Brain pericyte (primary cell): ENCODE measurements around the gene COL28A1.

Experiments
- DNase-seq: peaks from one replicate; pipeline ENCODE4 v3.0.0-alpha.2; 2012; ENCODE audit warnings: low read depth, low spot score

Gene COL28A1

DNA sequence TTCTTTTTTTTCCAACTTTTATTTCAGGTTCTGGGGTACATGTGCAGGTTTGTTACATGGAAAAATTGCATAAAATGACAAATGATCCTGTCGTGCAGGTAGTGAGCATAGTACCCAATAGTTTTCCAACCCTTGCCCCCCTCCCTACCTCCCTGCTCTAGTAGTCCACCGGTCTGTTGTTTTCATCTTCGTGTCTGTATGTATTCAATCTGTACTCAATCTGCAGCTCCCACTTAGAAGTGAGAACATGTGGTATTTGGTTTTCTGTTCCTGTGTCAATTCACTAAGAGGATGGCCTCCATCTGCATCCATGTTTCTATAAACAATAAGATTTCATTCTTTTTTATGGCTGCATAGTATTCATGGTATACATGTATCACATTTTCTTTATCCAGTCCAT is 202.1 kb downstream of the COL28A1 start:
- DNase-seq: no peak

DNA sequence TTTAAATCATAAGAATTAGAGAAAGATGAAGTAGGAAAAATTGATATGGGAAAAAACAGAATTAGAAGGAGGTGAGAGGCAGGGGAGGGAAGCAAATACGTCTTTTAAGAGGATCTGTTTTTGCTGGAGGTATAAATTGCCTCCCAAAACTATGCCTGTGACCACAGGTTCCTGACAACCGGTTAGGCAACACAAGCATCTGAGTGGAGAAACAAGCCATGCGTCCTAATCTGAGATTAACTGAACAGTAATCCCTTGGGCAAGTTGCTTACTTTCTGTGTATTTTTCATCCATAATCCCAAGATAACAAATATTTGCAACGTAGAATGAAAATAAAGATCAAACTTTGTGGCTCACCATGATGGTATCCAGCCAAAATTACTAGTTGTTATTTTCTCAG is 204.2 kb downstream of the COL28A1 start:
- no peak for DNase-seq

- DNase-seq: no peak
Measured at GRCh38 chr7:7330997-7331396, 204.7 kb downstream of the COL28A1 start.

DNA sequence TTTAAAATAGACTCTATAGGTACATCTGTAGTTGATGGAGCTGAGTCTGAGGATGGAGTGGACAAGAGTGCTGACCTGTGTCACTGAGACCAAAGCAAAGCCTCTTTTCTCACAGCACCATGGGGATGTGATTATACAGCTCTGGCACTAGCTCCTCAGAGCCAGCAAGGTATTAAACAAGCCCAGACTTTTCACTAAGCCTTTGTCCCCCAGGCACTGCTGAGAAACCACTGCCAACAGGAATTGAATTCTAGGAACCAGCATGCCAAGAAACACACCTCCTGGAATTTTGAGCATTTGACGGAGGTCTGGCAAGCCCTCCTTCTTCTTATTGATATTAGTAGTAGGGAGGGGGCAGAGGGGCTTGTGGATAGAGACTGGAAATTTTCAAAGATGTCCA is 206.3 kb downstream of the COL28A1 start:
- DNase-seq: no peak

- DNase-seq: no peak
Measured at GRCh38 chr7:7327423-7327822, 208.2 kb downstream of the COL28A1 start.

GRCh38 chr7:7324698-7325097 is 211.0 kb downstream of the COL28A1 start:
- DNase-seq: no peak

DNA sequence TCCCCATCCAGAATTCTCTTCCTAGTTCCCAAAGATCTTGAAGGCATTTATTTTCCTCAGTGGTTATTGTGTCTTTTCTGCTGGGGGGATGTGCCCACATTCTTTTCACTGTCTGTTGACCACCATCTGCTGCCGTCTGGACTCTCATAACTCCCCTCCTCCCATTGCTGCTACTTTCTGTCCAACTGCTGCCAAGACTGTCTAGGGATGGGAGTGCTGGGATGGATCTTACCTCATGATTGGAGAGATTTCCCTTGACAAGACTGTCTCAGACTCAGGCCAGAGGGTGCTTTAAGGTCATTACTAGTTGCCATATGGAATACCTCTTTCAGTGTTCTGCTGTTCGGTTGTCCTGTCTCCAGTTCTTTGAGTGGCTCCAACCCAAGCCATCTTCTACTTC is 211.8 kb downstream of the COL28A1 start:
- no peak for DNase-seq

GRCh38 chr7:7323352-7323751 is 212.3 kb downstream of the COL28A1 start:
- DNase-seq: no peak

- no peak for DNase-seq
Measured at GRCh38 chr7:7321681-7322080, 214.0 kb downstream of the COL28A1 start.

- no peak for DNase-seq
Measured at GRCh38 chr7:7318601-7319000, 217.1 kb downstream of the COL28A1 start.

DNA sequence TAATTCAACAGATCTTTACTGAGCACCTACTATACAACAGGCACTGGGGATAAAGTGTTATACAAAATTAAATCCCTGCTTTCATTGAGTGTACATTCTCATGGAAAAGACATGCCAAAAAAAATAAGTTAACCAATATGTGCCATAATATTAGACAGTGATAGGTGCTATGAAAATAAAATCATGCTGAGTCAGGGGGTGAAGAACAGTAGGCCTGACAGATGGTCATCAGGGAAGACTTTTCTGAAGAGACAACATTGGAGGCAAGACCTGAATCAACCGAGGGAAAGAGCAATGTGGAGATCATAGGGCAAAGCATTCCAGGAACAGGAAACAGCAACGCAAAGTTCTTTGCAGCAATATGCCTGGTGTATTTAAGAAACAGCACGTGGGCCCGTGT is 217.8 kb downstream of the COL28A1 start:
- DNase-seq: no peak

DNA sequence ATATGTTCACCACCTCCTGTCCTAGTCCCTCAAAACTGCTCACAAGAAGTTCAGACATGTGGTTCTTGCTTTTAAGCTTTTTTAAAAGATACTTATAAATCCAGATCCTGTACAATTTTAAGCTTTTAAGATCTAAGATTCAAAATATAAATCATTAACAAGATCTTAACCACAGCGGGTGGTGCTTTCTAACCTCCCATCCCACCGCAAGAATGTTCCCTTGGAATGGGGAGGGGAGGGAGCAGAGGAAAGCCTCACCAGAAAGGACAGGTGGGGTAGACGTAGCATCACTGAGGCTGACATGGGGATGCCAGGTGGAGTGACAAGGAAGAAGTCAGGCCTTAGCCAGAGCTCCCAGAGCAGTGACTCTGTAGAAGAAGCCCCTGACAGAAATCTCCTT is 219.8 kb downstream of the COL28A1 start:
- no peak for DNase-seq

- no peak for DNase-seq
Measured at GRCh38 chr7:7312323-7312722, 223.3 kb downstream of the COL28A1 start.

DNA sequence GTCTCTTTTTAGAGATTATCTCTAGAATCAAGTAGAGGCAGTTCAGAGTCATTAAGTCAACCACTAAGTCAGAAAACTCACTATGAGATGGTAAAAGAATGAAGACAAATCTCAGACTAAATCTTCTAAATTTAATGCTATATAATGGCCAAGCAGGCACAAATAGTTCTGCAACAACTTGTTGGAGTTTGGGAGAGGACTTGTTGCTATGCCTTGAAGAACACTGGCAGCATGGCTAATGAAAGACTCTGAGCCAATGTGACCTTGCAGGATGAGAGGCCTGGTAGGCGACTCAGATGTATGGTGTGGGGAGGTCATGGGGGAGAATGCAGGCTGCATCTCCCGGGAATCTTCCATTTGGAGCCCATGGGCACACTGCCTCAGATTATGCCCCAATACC is 224.7 kb downstream of the COL28A1 start:
- no peak for DNase-seq

DNA sequence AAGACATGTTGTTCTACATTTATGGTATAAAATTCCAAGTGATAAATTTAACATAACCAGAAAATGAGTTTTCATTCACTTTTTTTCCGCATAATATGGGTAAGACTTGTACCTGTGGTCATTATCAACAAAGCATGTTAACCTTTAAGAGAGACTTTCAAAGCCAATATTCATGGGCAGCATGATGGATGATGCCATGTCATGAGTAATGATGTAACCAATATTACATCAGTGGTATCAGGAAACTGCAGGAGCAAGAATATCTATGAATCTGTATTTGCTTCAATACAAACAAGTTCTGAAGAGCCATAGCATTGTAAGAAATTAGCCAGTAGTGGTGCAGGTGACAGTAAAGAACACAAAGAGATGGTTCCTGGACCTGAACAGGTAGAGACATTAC is 226.5 kb downstream of the COL28A1 start:
- DNase-seq: no peak
